HG02840 (cell line): Measurements from ENCODE around the gene CORO2B.

ENCODE experiments used
- ATAC-seq: cut with Tn5 transposase; IDR thresholded peaks from one replicate; pipeline ENCODE4 v1.9.1; 2021; ENCODE audit warnings: mild to moderate bottlenecking, moderate library complexity, moderate number of reproducible peaks; ENCODE audit not compliant: unreplicated experiment, low FRiP score

CORO2B gene

DNA sequence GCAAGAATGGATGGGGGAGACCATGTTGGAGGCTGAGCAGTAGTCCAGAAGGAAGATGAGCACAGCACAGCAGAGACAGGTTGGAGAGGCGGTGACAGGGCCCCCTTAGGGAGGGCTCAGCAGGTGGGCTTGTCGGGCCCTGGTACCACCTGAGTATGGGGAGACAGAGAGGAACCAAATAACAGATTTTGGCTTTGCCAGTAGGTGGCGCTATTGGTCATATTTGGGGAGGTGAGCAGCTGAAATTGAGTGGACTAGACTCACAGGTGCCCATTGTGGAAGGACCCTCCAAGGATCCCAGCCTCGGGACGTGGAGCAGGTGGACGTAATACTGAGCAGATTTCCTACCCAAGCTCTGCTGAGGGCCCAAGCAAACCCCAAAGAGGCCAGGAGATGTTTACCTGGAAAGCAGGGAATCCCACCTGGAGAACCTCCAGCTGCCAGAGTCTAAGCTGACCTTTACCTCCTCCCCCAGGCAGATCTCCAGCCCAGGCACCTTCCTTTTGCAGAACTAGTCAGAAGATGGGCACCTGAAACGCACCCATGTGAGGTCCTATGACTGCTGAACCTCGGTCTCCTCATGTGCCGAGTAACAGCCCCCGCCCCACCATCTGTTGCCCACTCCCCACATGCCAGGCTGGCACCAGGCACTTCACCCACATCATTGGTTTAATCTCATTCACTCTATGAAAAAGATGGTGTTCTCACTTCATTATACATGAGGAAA is 24.6 kb upstream of the CORO2B start:
- no peak for ATAC-seq

DNA sequence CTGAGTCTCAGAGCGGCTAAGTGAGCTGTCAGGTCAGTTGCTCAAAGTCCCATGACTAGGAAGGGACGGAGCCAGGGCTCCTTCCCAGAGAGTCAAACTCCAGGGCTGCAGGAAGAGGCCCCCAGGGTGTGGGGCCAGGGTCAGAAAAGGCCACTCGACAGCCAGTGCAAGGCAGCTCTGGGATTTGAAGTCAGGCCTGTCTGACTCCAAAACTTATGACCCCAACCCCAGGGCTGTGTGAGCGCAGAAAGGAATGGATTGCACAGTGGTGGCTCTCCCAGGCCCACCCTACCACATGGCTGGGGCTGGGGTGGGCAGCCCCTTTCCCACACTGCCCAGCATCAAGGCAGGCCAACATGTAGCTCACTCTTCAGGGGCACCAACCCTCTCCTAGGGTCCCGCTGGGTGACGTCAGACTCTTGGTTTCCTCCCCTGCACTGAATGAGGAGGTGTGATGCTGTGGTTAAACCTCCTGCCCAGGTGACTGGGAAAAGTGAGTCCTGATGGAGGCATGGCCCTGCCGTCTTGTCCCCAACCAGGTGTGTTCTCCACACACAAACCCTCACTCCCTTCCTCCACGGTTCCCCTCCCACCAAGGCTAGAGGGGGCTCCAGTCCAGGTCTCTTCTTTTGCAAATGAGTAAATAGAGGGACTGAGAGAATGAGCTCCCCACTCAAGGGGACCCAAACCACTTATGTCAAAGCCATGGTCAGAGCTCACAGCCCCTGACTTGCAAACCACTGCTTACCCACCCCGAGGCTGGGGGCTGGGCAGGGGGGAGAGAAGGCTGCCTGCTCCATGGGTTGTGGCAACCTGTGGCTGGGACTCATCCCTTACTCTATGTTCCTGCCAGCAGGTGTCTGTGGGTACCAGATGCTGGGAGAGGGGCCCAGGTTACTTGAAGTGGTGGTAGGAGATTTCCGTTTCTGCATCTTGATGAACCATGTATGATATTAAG is 23.8 kb upstream of the CORO2B start:
- no peak for ATAC-seq

DNA sequence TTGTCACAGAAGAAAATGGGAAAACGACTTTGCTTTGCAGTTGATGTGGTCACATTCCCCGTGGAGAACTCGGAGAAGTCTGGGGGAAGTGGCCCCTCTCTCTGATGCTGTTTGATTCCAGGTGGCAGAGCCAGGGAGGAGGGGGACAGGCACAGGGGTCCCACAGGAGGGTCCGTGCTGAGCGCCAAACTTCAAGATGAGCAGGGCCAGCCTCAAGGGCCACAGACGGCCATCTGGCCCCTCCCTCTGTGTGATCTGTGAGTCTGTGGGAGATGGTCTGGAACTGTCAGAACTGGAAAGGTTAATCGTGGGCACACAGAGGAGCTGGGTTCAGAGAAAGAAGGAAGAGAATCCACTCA is 23.1 kb upstream of the CORO2B start:
- ATAC-seq, result no peak

DNA sequence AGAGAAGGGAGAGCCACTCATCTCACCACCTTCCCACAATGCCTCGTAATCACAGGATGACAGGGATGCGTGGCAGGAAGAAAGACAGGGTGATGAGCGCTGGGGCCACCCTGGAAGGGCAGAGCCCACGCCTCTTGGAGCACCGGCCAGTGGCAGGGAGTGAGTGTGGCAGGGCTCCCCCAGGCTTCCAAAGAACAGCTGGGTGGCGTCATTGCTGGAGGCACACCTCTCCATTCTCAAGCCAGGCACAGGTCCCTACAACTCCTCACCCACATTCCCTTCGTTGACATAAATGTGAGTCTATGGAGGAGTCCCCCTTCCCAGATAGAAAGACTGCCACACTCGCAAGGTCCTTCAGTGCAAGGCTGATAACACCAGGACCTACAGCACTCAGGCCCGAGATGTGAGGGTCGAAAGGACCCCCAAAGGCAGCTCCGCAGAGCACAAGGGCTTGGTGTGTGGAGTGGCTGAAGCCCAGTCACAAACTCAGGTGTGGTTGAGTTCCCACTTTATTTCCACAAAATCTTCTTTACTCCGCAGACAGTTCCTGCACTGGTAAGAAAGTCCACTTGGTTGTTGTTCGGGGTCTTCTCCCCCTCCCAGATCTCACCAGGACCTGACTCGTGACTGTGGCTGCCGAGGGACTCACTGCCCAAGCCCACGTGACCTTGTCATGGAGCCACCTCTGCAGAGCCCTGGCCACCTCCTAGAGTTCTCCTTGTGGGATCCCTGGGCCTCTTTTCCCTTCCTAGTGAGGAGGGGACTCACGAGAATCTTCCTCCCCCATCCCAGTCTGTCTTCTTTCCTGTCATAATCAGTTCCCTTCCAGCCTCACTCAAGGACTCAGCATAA is 22.4 kb upstream of the CORO2B start:
- ATAC-seq, result no peak

DNA sequence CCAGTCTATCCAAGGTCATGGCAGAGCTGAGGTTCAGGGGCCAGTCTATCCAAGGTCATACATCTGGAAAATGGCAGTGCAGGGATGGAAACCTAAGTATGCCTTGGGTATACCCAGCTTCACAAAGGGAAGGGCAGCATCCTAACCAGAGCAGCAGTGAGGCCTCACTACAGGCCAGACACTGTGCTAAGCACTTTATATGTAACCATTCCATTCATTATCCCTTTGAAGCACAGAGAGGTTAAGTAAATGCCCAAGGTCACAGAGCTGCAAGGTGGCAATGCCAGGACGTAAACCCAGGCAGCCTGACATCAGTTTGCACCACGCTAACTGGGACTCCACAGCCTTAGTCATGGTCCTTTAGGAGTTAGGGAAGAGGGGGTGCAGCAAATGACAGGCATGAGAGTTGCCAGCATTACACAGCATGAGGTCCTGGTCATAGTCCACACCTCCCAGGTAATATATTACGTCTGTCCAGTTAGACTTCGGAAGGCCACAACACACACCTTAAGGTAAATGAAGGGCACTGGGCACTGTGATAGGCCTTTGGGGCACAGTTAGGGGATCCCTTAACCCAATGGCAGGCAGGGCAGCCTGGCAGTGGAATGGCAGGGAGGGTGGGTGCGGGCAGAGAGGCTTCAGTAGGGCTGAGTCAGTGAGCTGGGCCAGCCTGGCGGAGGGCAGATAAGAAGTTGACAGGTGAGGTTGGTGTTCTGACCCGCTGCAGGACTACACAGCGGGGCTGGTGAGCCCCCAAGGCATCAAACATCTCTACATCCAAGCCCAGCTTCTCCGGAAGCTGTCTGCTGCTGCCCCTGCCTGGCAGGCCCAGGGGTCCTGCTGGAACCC is 21.1 kb upstream of the CORO2B start:
- ATAC-seq, result no peak

DNA sequence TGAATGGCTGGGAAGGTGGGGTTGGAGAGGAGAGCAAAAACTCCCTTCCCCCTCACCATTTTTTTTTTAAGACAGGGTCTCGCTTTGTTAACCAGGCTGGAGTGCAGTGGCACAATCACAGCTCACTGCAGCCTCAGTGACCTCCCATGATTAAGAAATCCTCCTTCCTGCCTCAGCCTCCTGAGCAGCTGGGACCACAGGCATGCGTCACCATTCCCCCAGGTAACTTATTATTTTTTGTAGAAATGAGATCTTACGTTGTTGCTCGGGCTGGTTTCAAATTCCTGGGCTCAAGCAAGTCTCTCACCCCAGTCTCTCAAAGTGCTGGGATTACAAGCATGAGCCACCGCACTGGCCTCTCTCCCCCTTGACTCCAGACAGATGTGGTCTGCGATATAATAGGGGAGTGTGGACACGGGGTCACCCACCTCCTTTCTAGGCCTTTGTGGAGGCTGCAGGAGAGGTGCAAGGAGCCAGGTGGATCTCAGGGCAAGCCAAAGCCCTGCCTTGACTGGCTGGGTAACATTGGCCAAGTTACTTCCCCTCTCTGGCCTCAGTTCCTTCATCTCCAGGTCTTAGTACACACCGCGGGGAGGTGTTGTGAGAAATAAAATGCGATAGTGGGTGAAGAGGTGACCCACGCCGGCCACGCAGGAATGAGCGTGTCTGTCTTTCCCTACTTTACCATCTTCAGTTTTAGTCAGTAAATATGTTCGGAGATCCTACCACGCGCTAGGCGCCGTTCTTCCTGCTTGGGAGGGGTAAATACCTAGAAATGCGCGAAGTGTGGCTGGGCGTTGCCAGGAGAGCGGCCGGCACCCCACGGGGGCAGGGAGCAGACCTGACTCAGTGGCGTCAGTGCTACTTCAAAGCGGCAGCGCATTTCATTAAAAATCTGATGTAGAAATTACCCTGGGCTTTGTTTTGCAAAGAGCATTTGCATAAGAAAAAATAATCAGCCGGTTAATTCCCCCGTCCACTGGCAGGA is 20.2 kb upstream of the CORO2B start:
- no peak for ATAC-seq

DNA sequence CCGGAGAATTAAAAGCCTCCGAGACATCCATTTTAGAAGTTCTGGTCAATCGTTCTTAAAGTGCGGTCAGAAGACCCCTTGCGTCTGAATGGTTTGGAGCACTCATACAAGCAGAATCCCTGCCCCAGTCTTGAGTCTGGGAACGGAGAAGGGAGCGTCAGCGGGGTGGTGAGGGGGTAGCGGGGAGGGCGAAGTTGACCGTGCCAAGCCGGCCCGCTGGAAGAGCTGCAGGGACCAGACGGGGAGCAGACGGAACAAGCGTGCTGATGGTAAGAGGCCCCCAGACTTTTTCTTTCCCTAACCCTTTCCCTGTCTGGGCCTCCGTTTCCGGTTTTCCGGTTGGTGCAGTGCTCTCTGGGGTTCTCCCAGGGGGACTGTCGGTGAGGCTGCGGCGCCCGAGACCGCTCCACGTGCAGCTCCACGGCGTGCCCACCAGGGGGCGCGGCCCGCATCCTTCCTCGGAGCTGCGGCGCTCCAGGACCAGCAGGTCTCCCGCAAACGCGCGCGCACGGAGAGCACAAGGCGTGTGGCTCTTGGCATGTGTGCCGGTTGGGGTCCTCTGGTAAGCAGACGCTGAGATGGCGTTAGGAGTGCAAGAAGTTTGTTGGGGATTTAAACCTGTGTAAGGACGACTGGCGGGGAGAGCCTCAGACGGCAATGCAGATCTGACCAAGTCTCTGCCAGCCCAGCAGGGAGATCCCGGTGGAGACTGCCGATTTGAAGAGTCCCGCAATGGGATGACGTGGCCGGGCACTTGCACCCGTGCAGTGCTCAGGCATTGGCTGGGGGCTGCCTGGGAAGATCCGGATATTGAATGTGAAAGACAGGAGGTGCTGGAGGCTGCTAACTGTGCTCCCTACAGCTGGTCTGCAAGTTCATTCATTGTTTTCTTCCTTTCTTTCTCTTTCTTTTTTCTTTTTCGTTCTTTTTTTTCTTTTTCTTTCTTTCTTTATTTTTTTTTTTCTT is 19.2 kb upstream of the CORO2B start:
- ATAC-seq, result no peak

DNA sequence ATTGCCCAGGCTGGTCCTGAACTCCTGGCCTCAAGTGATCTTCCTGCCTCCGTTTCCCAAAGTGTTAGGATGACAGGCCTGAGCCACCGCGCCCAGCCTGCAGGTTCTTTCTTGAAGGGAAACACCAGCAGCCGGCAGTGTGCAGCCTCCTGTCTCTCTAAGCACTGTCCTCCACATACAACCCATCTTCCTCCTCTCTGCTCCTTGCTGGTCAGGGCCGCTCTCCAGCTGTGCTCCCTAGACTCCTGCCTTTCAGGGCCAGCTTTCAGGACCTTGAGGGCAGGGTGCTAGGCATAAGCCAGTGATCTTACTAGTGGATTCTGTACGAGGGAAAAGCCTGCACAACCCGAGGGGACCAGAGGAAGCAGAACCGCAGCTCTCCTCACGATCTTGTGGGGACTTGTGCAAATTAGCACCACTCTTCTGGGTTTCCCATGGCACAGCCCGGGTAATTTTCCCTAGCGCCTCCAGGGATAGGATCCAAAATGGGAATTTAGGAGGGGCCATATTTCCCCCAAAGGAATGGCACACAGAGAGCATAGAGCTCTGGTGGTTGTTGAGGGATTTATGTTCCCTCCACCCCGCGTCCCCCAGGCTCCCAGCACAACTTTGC is 18.2 kb upstream of the CORO2B start:
- no peak for ATAC-seq

DNA sequence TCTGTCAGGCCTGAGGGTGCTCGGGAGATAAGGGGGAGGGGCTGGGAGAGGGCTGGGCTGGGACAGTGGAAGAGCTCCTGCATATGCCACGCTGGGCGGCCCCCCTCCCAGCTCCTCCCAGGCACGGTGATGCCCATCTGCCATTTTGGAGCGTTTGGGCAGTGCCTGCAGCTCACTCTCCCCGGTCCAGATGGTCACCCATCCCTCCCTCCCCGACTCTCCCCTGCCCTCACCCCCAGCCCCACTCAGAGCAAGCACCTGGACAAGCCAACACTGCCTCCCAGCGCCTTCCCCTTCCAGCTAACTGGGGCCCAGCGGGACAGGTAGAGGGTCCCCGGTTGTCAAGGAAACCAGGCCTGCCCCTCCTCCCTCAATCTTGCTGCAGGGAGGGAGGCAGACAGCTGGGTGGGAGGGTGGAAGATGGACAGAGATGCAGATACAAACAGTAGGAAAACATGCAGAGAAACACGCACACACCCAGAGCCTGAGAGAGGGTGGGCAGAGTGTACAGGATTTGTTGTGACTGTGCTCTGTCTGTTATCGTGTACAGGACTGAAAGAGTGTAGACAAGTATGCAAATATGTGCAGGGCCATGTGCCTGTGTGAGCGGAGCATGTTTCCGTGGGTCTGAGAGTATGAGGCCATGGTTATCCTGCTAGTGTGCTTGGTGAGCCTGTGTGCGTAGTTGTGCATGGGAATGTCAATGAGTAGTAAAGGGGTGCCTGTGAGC is 17.5 kb upstream of the CORO2B start:
- ATAC-seq, result no peak

DNA sequence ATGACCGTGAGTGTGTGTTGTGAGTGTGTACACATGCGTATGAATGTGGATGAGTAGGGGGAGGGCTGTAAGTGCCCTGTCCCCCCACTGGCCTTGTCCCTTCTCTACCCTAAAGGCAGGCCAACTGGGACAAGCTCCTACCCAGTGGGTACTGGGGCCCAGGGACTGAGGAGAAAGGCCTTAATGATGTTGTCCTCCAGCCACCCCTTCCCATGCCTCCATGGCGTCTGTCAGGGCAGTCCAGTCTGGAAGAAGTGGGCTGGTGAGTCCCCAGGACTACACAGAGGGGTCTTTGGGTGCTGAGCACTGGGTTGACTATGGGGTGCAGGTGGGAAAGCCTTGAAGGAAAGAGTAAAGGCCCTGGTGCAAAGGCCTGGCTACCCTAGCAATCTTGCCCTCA is 16.9 kb upstream of the CORO2B start:
- ATAC-seq, result no peak

DNA sequence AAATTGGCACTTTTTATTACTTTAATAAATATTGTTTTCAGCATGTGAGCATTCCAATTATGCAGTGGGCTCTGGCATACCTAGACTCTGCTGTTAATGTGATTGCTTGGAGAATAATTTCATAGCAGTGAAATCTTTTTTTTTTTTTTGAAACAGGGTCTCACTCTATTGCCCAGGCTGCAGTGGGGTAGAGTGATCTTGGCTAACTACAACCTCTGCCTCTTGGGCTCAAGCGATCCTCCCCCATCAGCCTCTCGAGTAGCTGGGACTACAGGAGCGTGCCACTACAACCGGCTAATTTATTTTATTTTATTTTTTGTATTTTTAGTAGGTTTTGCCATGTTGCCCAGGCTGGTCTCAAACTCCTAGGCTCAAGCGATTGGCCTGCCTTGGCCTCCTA is 14.6 kb upstream of the CORO2B start:
- ATAC-seq, result no peak

DNA sequence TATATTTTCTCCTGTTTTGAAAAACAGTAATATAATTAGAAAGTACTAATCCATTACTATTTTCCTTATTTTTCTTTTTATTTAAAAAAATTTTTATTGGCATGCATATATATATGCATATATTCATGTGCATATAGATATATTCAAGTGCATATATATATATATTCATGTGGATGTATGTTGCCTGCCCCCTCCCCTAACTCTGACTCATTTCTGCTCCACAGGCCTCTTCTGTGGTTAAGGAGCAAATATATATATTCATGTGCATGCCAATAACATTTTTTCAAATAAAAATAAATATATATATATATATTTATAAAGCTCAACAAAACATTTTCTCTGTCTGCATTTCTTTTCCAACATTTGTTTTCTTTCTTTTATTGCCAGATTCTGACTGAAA is 13.6 kb upstream of the CORO2B start:
- no peak for ATAC-seq

DNA sequence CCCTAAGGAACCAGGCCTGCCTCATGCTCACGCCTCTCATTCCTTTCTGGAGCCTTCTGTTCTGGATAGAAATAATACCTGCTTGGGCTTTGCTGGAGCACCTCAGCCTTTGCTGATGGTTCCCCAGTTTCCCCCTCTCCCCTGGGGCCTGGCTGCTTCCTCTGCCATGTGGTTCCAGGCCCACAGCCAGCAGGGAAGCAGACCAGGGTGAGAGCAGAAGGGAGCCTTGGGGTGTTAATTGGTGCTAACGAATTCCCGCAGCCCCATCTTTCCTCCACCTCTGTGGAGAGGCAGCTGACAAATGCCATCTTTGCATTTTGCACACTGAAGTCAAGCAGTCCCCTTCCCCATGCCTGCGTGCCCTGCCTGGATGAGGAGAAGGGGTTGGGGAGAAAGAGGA is 13.1 kb upstream of the CORO2B start:
- no peak for ATAC-seq

DNA sequence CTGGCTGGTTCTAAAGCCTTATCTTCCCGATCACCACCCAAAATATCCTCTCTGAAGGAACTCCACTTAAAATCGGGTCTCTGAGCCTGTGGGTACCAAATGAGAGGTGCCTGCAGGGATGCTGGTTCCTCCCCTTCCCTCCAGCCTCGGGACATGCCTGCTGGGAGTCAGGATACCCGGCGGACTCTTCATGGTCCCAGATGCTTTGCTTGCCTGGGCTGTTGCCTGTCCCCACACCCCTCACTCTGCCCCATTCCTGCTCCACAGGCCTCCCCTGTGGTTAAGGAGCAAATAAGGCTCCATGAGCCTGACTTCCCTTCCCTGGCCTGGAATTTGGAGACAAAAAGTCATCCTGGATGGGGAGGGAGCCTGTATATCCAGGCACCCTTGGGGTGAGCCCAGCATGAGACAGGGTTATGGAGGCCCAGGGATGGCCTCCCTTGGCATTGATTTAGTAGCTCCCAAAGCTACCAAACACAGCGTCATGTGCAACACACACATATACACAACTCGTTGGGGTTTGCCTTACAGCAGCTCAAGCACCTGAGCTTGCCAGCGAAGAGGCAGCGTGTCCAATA is 12.3 kb upstream of the CORO2B start:
- no peak for ATAC-seq

DNA sequence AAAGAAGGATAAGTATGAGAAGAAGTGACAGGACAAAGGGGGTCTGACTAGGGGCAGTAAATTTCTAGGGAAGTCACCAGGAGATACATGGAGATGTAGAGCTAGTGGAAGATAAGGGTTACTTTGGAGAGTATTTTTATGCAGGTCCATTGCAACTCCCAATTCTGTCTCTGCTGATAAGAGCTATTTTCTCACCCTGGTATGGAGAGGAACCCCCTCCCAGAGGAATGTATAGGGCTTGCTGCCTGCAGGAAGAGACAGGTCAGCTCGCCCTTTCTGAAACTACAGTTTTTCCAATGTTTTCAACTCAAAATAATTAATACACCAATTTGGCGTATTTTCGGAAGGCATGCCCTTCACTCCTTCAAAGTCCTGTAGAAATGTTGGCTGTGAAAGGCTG is 11.4 kb upstream of the CORO2B start:
- ATAC-seq, result no peak

DNA sequence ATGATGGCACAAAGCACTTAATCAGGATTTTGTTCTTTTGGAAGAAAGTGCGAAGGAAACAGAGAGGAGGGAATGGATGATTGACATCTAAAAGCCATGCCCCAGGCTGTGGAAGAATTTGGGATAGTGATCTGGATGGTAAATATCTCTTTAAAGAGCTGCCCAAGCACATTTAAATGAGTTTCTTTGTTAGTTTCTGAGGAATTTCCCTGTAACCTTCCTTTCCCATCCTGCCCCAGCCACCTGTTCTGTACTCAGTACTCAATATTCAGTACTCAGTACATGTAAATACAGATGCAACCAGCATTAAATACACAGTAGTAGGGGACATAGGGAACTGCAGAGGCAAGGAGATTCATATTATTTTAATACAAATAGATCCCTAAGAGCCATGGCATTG is 7.8 kb upstream of the CORO2B start:
- ATAC-seq, result no peak
